Stimulated activated CD8-positive, alpha-beta memory T cell treated with anti-CD3 and anti-CD28 coated beads, Interleukin-2, amount 100 ng/mL, for 1 hour (primary cell): ENCODE measurements around the gene TGFBR1.
"Not testable (repeated sequence)": the region's sequence is repeated elsewhere in the genome, so short reads cannot be mapped to it uniquely, and the experiment has no call there.

ENCODE experiments used
- DNase-seq, 2 donors: peaks; one replicate each; pipeline ENCODE4 v3.0.0-alpha.2; 2020; ENCODE audit warnings: low read depth in 2 of 2

TGFBR1 gene

GRCh38 chr9:99189186-99189585 is 84.3 kb downstream of the TGFBR1 start:
- no peak for DNase-seq

GRCh38 chr9:99189887-99190596 is 85.1 kb downstream of the TGFBR1 start:
- no peak for DNase-seq

GRCh38 chr9:99190597-99191283 is 85.8 kb downstream of the TGFBR1 start:
- no peak for DNase-seq

- DNase-seq, result no peak
Observed at GRCh38 chr9:99192786-99193465, 88.0 kb downstream of the TGFBR1 start.

GRCh38 chr9:99193466-99193821 is 88.5 kb downstream of the TGFBR1 start:
- DNase-seq, result no peak

- DNase-seq, result not testable (repeated sequence)
Observed at GRCh38 chr9:99196484-99196883, 91.6 kb downstream of the TGFBR1 start.

- no peak for DNase-seq
Observed at GRCh38 chr9:99197124-99197630, 92.3 kb downstream of the TGFBR1 start.

GRCh38 chr9:99197987-99198386 is 93.1 kb downstream of the TGFBR1 start:
- DNase-seq, result no peak

- DNase-seq, result no peak
Observed at GRCh38 chr9:99199938-99200539, 95.1 kb downstream of the TGFBR1 start.

- no peak for DNase-seq
Observed at GRCh38 chr9:99201603-99202002, 96.7 kb downstream of the TGFBR1 start.
